Natural killer cell (primary cell): ENCODE data around the gene SMAD3. TPM values are rescaled to one million over a fixed set of nuclear protein-coding genes. Genes with fewer than 3 reads are reported as not detected.
A peak's percentile ranks its signal among the peaks of the same experiment; 100 is the strongest.

Experiments
- ATAC-seq, 3 donors: fragments of 150-1000 bp in 2 of 3; fragments of 200-7000 bp in 1 of 3; cut with Tn5 transposase; 1 replicate in 1 of 3; 2 replicates in 2 of 3; pipeline ENCODE4 v1.10.0; 2021; ENCODE audit warnings: mild to moderate bottlenecking in 2 of 3, moderate library complexity in 2 of 3
- DNase-seq, 2 donors: peaks; one replicate each; pipeline versions ENCODE4 v3.0.0 to v3.0.0-alpha.2; 2013 to 2021; ENCODE audit warnings: mixed read lengths in 1 of 2
- H3K27ac ChIP-seq: one replicate; pipeline ENCODE4 v1.5.1; 2013; ENCODE audit warnings: mild to moderate bottlenecking, low read length
- H3K27me3 ChIP-seq: one replicate; pipeline ENCODE4 v1.6.1; 2013; ENCODE audit warnings: low read length; ENCODE audit not compliant: control insufficient read depth, insufficient read depth
- H3K36me3 ChIP-seq: one replicate; pipeline ENCODE4 v1.6.1; 2013; ENCODE audit warnings: low read length; ENCODE audit not compliant: control insufficient read depth, insufficient read depth
- H3K4me1 ChIP-seq: one replicate; pipeline ENCODE4 v1.6.1; 2013; ENCODE audit warnings: low read length; ENCODE audit not compliant: control insufficient read depth, insufficient read depth
- H3K4me3 ChIP-seq: one replicate; pipeline ENCODE4 v1.5.1; 2013; ENCODE audit warnings: low read length
- H3K9me3 ChIP-seq: one replicate; pipeline ENCODE4 v1.6.1; 2013; ENCODE audit warnings: low read length; ENCODE audit not compliant: control insufficient read depth, insufficient read depth
- H3K27ac Mint-ChIP-seq, 2 donors: one replicate each; pipeline ENCODE4 v1.8.0; 2022; ENCODE audit warnings: mild to moderate bottlenecking in 2 of 2, mixed read lengths in 2 of 2, moderate library complexity in 1 of 2
- H3K27me3 Mint-ChIP-seq, 2 donors: one replicate each; pipeline ENCODE4 v1.8.0; 2022; ENCODE audit warnings: low read depth in 2 of 2, mixed read lengths in 2 of 2
- H3K36me3 Mint-ChIP-seq: one replicate; pipeline ENCODE4 v1.8.0; 2022; ENCODE audit warnings: mixed read lengths
- H3K4me1 Mint-ChIP-seq, 2 donors: one replicate each; pipeline ENCODE4 v1.8.0; 2022; ENCODE audit warnings: mixed read lengths in 2 of 2
- H3K4me3 Mint-ChIP-seq: one replicate; pipeline ENCODE4 v1.8.0; 2022; ENCODE audit warnings: mild to moderate bottlenecking, moderate library complexity, mixed read lengths
- H3K9me3 Mint-ChIP-seq, 2 donors: one replicate each; pipeline ENCODE4 v1.8.0; 2022; ENCODE audit warnings: mixed read lengths in 2 of 2
- WGBS: methylation state at CpG from one replicate; pipeline ENCODE4 v1.1.7; 2013; ENCODE audit warnings: missing lambda C conversion rate; ENCODE audit not compliant: insufficient coverage; 5-methylcytosine and 5-hydroxymethylcytosine counted together
- intact Hi-C: fragments of 100-400 bp; cut with micrococcal nuclease; formaldehyde crosslinking; loops from one replicate; pipeline ENCODE4 v1.14.2; 2022
- total RNA-seq, 4 donors: library from RNA; stranded (reverse); fragments of 120-200 nt in 1 of 4; gene quantifications; one replicate each; pipeline versions ENCODE4 v1.2.3 to v1.2.4, GENCODE V29; 2013 to 2022
- TF ChIP-seq, protein P1 (sequence below): fragments of 200-600 bp; IDR thresholded peaks from one replicate; pipeline ENCODE4 v1.8.0; 2022; ENCODE audit warnings: antibody characterized with exemption

SMAD3 gene
- total RNA-seq, 3 donors from 2014 or later (not counting 1 experiment from before 2014, with no cell fraction given) = 47.1 to 72.6 (median 63.0) TPM

DNA sequence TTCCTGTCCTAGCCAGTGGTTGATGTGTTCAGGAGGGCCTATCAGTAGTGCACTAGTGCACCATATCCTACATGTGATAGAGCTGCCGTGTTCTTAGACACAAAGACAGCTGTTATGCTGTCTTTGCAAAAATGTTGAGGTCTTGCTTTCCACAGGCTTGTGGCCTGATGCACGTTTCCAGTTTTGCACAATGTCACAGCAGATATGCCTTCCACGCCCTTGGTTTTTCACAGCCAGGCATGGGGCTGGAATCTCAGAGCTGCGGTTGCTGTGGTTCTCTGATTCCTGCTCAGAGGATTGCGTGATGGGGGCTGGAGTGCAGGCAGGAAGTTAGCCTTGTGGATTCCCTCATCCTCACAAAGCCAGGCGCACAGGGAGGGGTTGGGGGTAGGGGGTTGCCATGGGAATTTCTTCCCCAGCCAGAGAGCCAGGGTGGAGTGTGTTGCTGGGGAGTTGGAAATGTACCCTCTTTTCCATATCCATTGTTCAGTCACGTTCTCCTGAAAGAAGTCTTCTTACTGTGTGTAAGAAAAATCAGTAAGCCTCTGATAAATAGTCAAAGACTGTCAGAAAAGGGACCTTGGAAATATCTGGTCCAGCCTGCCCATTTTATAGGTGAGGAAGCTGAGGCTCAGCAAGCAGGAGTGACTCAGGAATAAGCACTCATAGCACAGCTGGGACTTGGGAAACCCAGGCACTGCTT, 79.4 kb downstream of the SMAD3 start:
- ATAC-seq = peak in 1 of 3 donors; percentile 26
- Mint-ChIP-seq H3K4me1 (peaks cover 81 to 88% of the 10 kb centered on the region in 2 donors), H3K27me3 (no peaks in the 10 kb centered on the region), H3K9me3 (no peaks in the 10 kb centered on the region), H3K27ac (peak overlapping the region in 1 of 2 donors; percentile 40), H3K36me3 (no peaks in the 10 kb centered on the region), H3K4me3 (no peak overlapping the region)
- H3K9me3 ChIP-seq = no peaks in the 10 kb centered on the region
- H3K36me3 ChIP-seq = no peaks in the 10 kb centered on the region
- no peaks in the 10 kb centered on the region for H3K27me3 ChIP-seq
- peaks cover 61% of the 10 kb centered on the region for H3K4me1 ChIP-seq
- H3K4me3 ChIP-seq = no peak overlapping the region
- no peak for DNase-seq
- TF ChIP-seq, protein P1, sequence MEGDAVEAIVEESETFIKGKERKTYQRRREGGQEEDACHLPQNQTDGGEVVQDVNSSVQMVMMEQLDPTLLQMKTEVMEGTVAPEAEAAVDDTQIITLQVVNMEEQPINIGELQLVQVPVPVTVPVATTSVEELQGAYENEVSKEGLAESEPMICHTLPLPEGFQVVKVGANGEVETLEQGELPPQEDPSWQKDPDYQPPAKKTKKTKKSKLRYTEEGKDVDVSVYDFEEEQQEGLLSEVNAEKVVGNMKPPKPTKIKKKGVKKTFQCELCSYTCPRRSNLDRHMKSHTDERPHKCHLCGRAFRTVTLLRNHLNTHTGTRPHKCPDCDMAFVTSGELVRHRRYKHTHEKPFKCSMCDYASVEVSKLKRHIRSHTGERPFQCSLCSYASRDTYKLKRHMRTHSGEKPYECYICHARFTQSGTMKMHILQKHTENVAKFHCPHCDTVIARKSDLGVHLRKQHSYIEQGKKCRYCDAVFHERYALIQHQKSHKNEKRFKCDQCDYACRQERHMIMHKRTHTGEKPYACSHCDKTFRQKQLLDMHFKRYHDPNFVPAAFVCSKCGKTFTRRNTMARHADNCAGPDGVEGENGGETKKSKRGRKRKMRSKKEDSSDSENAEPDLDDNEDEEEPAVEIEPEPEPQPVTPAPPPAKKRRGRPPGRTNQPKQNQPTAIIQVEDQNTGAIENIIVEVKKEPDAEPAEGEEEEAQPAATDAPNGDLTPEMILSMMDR = no peak
- intact Hi-C loops = no loop called here
- no peak overlapping the region for H3K27ac ChIP-seq
- WGBS = 48% methylated on average over 6 of the region's 7 CpGs

DNA sequence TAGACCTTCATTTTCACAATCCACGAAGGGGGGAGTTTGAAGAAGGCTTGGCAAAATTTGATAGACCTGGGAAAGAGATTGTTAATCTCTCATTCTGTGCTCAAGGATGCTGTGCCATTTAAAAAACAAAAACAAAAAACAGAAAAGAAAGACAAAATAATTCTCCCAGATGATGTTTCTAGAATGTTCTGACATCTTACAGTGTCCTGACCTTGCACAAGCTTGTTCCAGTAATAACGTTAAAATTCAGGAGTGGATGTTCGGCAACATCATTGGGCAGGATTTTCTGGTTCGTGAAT, 79.9 kb downstream of the SMAD3 start:
- Histone ChIP-seq H3K27ac (no peak overlapping the region), H3K27me3 (no peaks in the 10 kb centered on the region), H3K4me1 (peaks cover 64% of the 10 kb centered on the region), H3K36me3 (no peaks in the 10 kb centered on the region), H3K4me3 (no peak overlapping the region), H3K9me3 (no peaks in the 10 kb centered on the region)
- H3K9me3 Mint-ChIP-seq = no peaks in the 10 kb centered on the region
- H3K27ac Mint-ChIP-seq = peak overlapping the region in 1 of 2 donors; percentile 40
- intact Hi-C loops = no loop called here
- ATAC-seq = no peak
- no peak for DNase-seq
- H3K36me3 Mint-ChIP-seq = no peaks in the 10 kb centered on the region
- TF ChIP-seq, protein P1 = no peak
- no peak overlapping the region for H3K4me3 Mint-ChIP-seq
- peaks cover 81 to 88% of the 10 kb centered on the region in 2 donors for H3K4me1 Mint-ChIP-seq
- WGBS = 80% methylated on average over 4 of the region's 4 CpGs
- H3K27me3 Mint-ChIP-seq = no peaks in the 10 kb centered on the region

DNA sequence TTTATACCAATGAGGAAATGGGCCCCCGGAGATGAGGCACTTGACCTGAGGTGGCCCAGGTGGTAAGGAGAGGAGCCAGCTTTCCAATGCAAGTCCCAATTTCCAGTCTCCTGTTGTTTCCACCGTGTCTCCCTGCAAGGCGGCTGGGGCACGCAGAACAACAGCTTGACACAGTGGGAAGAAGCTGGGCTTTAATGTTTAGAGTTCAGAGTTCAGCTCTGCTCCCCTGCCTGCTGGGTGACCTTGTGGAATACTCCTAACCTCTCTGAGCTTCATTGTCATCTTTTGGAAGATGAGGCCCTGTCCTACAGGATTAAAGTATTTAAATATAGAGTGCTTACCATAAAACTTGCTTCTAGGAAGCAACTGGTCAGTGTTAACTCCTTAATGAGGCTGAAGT, 80.3 kb downstream of the SMAD3 start:
- Mint-ChIP-seq H3K9me3 (no peaks in the 10 kb centered on the region), H3K4me3 (no peak overlapping the region), H3K27ac (peak overlapping the region; percentile 31 to 80), H3K27me3 (no peaks in the 10 kb centered on the region), H3K36me3 (no peaks in the 10 kb centered on the region), H3K4me1 (peaks cover 80 to 88% of the 10 kb centered on the region in 2 donors)
- Histone ChIP-seq H3K4me1 (peaks cover 64% of the 10 kb centered on the region), H3K36me3 (no peaks in the 10 kb centered on the region), H3K27ac (no peak overlapping the region), H3K27me3 (no peaks in the 10 kb centered on the region), H3K4me3 (no peak overlapping the region), H3K9me3 (no peaks in the 10 kb centered on the region)
- no peak for ATAC-seq
- WGBS = 75% methylated on average over 4 of the region's 4 CpGs
- intact Hi-C loops = no loop called here
- TF ChIP-seq, protein P1 = no peak
- DNase-seq = no peak

DNA sequence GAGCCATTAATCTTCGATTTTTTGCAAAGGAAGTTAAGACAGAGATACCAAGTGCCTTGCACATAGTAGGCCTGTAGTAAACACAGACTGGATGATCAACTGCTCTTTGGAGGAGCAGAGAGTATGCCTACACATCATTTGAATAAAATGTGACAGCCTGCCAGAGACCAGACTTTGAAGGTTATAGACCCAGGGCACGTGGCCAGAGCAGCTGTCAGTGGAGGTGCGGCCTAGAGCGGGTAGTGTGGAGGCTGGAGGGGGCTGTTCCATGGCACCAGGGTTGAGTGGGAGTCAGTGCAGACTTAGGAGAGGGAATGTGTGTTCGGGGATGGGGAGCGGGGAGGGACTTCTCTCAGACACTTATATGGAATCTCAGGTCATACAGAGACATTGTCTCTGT, 80.8 kb downstream of the SMAD3 start:
- TF ChIP-seq, protein P1 = no peak
- Histone ChIP-seq H3K27me3 (no peaks in the 10 kb centered on the region), H3K27ac (no peak overlapping the region), H3K36me3 (no peaks in the 10 kb centered on the region), H3K9me3 (no peaks in the 10 kb centered on the region), H3K4me3 (no peak overlapping the region), H3K4me1 (peaks cover 62% of the 10 kb centered on the region)
- intact Hi-C loops = no loop called here
- Mint-ChIP-seq H3K9me3 (no peaks in the 10 kb centered on the region), H3K27ac (peak overlapping the region; percentile 31 to 80), H3K36me3 (no peaks in the 10 kb centered on the region), H3K4me1 (peaks cover 75 to 84% of the 10 kb centered on the region in 2 donors), H3K27me3 (no peaks in the 10 kb centered on the region), H3K4me3 (peak overlapping the region; percentile 45)
- WGBS = 88% methylated on average over 6 of the region's 6 CpGs
- ATAC-seq (no peak), DNase-seq (no peak)
